ENCODE data around the gene SIK2. TPM values are rescaled to one million over a fixed set of nuclear protein-coding genes. Genes with fewer than 3 reads are reported as not detected.
A peak's percentile ranks its signal among the peaks of the same experiment; 100 is the strongest.

Gene SIK2
- total RNA-seq, 1 experiment from 2014 or later = 9.0 TPM

DNA sequence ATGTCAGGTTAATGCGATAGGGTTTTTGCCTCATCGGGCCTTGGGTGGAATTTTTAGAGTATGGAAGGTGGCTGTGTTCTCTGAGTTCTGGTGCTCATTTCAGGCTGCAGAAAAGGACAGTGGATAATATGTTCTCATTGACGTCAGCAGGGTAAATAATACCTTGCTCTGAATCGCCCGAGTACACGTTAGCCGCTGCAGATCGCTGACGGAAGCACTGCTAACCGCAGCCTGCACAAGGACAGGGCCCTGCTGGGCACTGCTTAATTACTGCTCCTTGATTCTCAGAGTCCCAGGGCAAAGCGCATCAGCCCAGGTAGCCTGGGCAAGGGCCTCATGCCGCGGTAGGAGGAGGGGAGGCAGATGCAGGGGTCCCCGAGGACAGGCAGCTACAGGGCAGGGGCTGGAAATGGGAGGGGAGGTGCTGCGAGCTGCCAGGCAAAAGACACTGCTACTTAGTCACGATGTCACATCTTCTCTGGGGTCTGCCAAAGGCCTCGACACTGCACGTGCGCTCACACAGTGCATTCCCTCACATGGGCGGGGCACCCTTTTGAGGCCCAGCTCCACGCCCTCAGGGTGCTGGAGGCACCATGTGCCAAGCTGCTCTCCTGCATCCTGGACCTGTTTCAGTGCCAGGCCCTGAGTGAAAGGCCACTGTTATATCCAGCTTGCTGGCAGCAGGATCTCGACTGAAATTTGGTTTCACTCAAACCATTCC lies 128.8 kb downstream of the SIK2 start:
- Histone ChIP-seq H3K27me3 (ENCODE audit: low read length) (no peaks in the 10 kb centered on the region), H3K4me2 (ENCODE audit: low read length) (peak overlapping the region; percentile 70), H4K20me1 (ENCODE audit: low read length) (no peaks in the 10 kb centered on the region), H3K9me3 (ENCODE audit: low read length) (no peaks in the 10 kb centered on the region), H3K4me1 (ENCODE audit: insufficient read depth, low read length) (peaks cover 35% of the 10 kb centered on the region), H3K27ac (ENCODE audit: low read length) (peak overlapping the region; percentile 89), H3K36me3 (ENCODE audit: low read depth, low read length) (no peaks in the 10 kb centered on the region), H2AFZ (ENCODE audit: low read length) (peak overlapping the region; percentile 42), H3K9me2 (replicated peaks; ENCODE audit: low read length) (no peaks in the 10 kb centered on the region), H3F3A (ENCODE audit: low read length, unreplicated experiment) (peaks cover 2% of the 10 kb centered on the region), H3K4me3 (ENCODE audit: low read length) (no peak overlapping the region; the same call in 1 of the 2 replicates), H3K9ac (ENCODE audit: low read length) (peak overlapping the region; percentile 67), H3K79me2 (ENCODE audit: low read length) (no peaks in the 10 kb centered on the region)
- intact Hi-C loops (cut with micrococcal nuclease) = loop anchor here (1.0 kb wide), 3 partner anchors 13 to 129 kb away; partner anchors contain the start of genes PPP2R1B and SIK2
- DNase-seq = peak; percentile 89
- TF ChIP-seq, protein P1, sequence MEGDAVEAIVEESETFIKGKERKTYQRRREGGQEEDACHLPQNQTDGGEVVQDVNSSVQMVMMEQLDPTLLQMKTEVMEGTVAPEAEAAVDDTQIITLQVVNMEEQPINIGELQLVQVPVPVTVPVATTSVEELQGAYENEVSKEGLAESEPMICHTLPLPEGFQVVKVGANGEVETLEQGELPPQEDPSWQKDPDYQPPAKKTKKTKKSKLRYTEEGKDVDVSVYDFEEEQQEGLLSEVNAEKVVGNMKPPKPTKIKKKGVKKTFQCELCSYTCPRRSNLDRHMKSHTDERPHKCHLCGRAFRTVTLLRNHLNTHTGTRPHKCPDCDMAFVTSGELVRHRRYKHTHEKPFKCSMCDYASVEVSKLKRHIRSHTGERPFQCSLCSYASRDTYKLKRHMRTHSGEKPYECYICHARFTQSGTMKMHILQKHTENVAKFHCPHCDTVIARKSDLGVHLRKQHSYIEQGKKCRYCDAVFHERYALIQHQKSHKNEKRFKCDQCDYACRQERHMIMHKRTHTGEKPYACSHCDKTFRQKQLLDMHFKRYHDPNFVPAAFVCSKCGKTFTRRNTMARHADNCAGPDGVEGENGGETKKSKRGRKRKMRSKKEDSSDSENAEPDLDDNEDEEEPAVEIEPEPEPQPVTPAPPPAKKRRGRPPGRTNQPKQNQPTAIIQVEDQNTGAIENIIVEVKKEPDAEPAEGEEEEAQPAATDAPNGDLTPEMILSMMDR (conservative IDR thresholded peaks at IDR 0.05; ENCODE audit: low read depth, low read length) = no peak
- TF ChIP-seq EZH2 (IDR thresholded peaks at IDR 0.05; ENCODE audit: low read length, unreplicated experiment) (no peak), EZH2phosphoT487 (IDR thresholded peaks at IDR 0.05; ENCODE audit: borderline replicate concordance, low read length) (no peak)
- peak; percentile 68 for ATAC-seq
- ChIA-PET POLR2A (ENCODE audit: unreplicated experiment) (interaction anchor here (0.5 kb wide), 1 partner anchor 200 kb away, joined by 3 read pairs; no protein-coding TSS in a partner anchor), CTCF (no interaction called here)
- no TSS peak for BruUV-seq (replicated peaks)

GRCh38 chr11:111731821-111732220 lies 129.6 kb downstream of the SIK2 start:
- no peaks in the 10 kb centered on the region for H3K27me3 ChIP-seq (ENCODE audit: low read length)
- H3K9me2 ChIP-seq (replicated peaks; ENCODE audit: low read length) = no peaks in the 10 kb centered on the region
- CTCF ChIA-PET = no interaction called here
- no peak overlapping the region for H2AFZ ChIP-seq (ENCODE audit: low read length)
- no TSS peak for BruUV-seq (replicated peaks)
- POLR2A ChIA-PET (ENCODE audit: unreplicated experiment) = interaction anchor here (0.5 kb wide), 1 partner anchor 200 kb away, joined by 3 read pairs; no protein-coding TSS in a partner anchor
- no peaks in the 10 kb centered on the region for H3K9me3 ChIP-seq (ENCODE audit: low read length)
- H3K27ac ChIP-seq (ENCODE audit: low read length) = peak overlapping the region; percentile 89
- H3K4me1 ChIP-seq (ENCODE audit: insufficient read depth, low read length) = peaks cover 43% of the 10 kb centered on the region
- no peak for DNase-seq
- H3F3A ChIP-seq (ENCODE audit: low read length, unreplicated experiment) = peaks cover 6% of the 10 kb centered on the region
- no peaks in the 10 kb centered on the region for H3K79me2 ChIP-seq (ENCODE audit: low read length)
- TF ChIP-seq, protein P1 (conservative IDR thresholded peaks at IDR 0.05; ENCODE audit: low read depth, low read length) = no peak
- TF ChIP-seq EZH2 (IDR thresholded peaks at IDR 0.05; ENCODE audit: low read length, unreplicated experiment) = no peak
- TF ChIP-seq EZH2phosphoT487 (IDR thresholded peaks at IDR 0.05; ENCODE audit: borderline replicate concordance, low read length) = no peak
- ATAC-seq = no peak
- no peak overlapping the region for H3K4me3 ChIP-seq (ENCODE audit: low read length)
- no peak overlapping the region for H3K4me2 ChIP-seq (ENCODE audit: low read length)
- intact Hi-C loops (cut with micrococcal nuclease) = loop anchor here (1.0 kb wide), 3 partner anchors 14 to 130 kb away; partner anchors contain the start of genes PPP2R1B and SIK2
- no peaks in the 10 kb centered on the region for H3K36me3 ChIP-seq (ENCODE audit: low read depth, low read length)
- no peaks in the 10 kb centered on the region for H4K20me1 ChIP-seq (ENCODE audit: low read length)
- H3K9ac ChIP-seq (ENCODE audit: low read length) = peak overlapping the region; percentile 67

- no peak for ATAC-seq
- H3K9me2 ChIP-seq (replicated peaks; ENCODE audit: low read length) = no peaks in the 10 kb centered on the region
- TF ChIP-seq EZH2 (IDR thresholded peaks at IDR 0.05; ENCODE audit: low read length, unreplicated experiment) (no peak), EZH2phosphoT487 (IDR thresholded peaks at IDR 0.05; ENCODE audit: borderline replicate concordance, low read length) (no peak)
- TF ChIP-seq, protein P1 (conservative IDR thresholded peaks at IDR 0.05; ENCODE audit: low read depth, low read length) = no peak
- POLR2A ChIA-PET (ENCODE audit: unreplicated experiment) = interaction anchor here (0.5 kb wide), 1 partner anchor 9 kb away, joined by 4 read pairs; no protein-coding TSS in a partner anchor
- BruUV-seq (replicated peaks) = no TSS peak
- H3K79me2 ChIP-seq (ENCODE audit: low read length) = no peaks in the 10 kb centered on the region
- H2AFZ ChIP-seq (ENCODE audit: low read length) = no peak overlapping the region
- intact Hi-C loops (cut with micrococcal nuclease) = no loop called here
- CTCF ChIA-PET = no interaction called here
- 0 out of 2 replicates have a peak, but pooled peaks cover 3% of the 10 kb centered on the region for H3K36me3 ChIP-seq (ENCODE audit: low read depth, low read length)
- H3K4me3 ChIP-seq (ENCODE audit: low read length) = no peak overlapping the region
- H3K4me1 ChIP-seq (ENCODE audit: insufficient read depth, low read length) = peaks cover 45% of the 10 kb centered on the region
- H3K4me2 ChIP-seq (ENCODE audit: low read length) = no peak overlapping the region
- H3K27me3 ChIP-seq (ENCODE audit: low read length) = no peaks in the 10 kb centered on the region
- DNase-seq = no peak
- no peaks in the 10 kb centered on the region for H4K20me1 ChIP-seq (ENCODE audit: low read length)
- H3K9ac ChIP-seq (ENCODE audit: low read length) = no peak overlapping the region
- H3K9me3 ChIP-seq (ENCODE audit: low read length) = no peaks in the 10 kb centered on the region
- H3K27ac ChIP-seq (ENCODE audit: low read length) = no peak overlapping the region
- peaks cover 6% of the 10 kb centered on the region for H3F3A ChIP-seq (ENCODE audit: low read length, unreplicated experiment)
Observed at GRCh38 chr11:111733016-111733415, 130.8 kb downstream of the SIK2 start.

Measured in PC-3 (cell line).